ENCODE measurements around the gene INPP5E.
"Not testable (repeated sequence)": the region's sequence is repeated elsewhere in the genome, so short reads cannot be mapped to it uniquely, and the experiment has no call there.

Gene INPP5E

GRCh38 chr9:136409557-136410455 lies 29.8 kb downstream of the INPP5E start:
- TF ChIP-seq, protein P1, sequence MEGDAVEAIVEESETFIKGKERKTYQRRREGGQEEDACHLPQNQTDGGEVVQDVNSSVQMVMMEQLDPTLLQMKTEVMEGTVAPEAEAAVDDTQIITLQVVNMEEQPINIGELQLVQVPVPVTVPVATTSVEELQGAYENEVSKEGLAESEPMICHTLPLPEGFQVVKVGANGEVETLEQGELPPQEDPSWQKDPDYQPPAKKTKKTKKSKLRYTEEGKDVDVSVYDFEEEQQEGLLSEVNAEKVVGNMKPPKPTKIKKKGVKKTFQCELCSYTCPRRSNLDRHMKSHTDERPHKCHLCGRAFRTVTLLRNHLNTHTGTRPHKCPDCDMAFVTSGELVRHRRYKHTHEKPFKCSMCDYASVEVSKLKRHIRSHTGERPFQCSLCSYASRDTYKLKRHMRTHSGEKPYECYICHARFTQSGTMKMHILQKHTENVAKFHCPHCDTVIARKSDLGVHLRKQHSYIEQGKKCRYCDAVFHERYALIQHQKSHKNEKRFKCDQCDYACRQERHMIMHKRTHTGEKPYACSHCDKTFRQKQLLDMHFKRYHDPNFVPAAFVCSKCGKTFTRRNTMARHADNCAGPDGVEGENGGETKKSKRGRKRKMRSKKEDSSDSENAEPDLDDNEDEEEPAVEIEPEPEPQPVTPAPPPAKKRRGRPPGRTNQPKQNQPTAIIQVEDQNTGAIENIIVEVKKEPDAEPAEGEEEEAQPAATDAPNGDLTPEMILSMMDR (IDR thresholded peaks at IDR 0.05): no peak
- peaks cover 38% of the 10 kb centered on the region for H3K4me1 Mint-ChIP-seq
- peak overlapping the region; percentile 69 for H3K27ac Mint-ChIP-seq
- peaks cover 47% of the 10 kb centered on the region for H3K36me3 Mint-ChIP-seq (ENCODE audit: low read depth)
- H3K4me3 Mint-ChIP-seq: peak overlapping the region; percentile 97
- DNase-seq: peak; percentile 36
- H3K27me3 Mint-ChIP-seq (ENCODE audit: low read depth, poor library complexity): peaks cover 5% of the 10 kb centered on the region
- no peaks in the 10 kb centered on the region for H3K9me3 Mint-ChIP-seq

DNA sequence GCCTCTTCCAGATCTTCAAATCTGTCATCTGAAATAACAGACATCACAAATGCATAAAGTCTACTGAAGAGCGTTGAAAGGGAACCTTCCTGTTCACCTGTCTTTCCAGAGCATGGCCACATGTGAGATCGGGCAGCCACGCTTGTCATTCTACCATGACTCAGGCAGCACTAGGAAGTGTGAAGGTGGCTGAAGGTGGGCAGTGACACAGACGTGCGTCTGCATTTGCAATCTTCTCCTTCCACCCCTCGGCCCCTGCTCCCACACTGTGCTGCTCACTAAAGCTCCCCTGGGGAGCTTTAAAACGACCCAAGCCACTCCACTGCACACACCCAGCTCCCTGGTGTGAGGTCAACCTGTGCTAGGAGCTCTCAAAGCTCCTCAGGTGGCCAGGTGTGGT lies 31.7 kb downstream of the INPP5E start:
- H3K36me3 Mint-ChIP-seq (ENCODE audit: low read depth): peaks cover 37% of the 10 kb centered on the region
- TF ChIP-seq, protein P1 (IDR thresholded peaks at IDR 0.05): no peak
- peak overlapping the region; percentile 23 for H3K4me3 Mint-ChIP-seq

DNA sequence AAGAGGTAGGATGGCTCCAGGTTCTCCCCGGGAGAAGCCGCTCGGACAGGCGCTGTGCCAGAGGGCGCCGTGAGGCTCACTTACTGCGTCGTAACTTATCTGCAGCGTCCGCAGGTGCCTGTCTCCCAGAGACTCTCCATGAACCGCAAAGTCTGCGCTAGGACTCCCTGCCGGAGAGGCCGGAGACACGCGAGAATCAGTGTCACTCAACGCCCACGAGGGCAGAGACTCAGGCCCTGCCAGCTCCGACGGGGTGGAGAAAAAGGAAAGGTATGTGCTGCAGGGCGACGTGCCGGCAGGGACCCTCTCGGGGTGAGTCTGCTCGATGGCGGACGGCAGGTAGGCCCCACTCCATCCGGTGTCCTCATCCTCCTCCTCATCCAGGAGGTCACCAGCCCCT lies 32.6 kb downstream of the INPP5E start:
- not testable (repeated sequence) for DNase-seq; H3K4me3 Mint-ChIP-seq; H3K9me3 Mint-ChIP-seq; H3K27me3 Mint-ChIP-seq (ENCODE audit: low read depth, poor library complexity)
- H3K36me3 Mint-ChIP-seq (ENCODE audit: low read depth): peaks cover 39% of the 10 kb centered on the region
- H3K27ac Mint-ChIP-seq: peak overlapping the region; percentile 61
- H3K4me1 Mint-ChIP-seq: peaks cover 35% of the 10 kb centered on the region

More for the DNA sequence above, 31.7 kb downstream of the INPP5E start:
- Mint-ChIP-seq H3K27ac (peak overlapping the region; percentile 25), H3K9me3 (no peaks in the 10 kb centered on the region), H3K27me3 (ENCODE audit: low read depth, poor library complexity) (peaks cover 5% of the 10 kb centered on the region), H3K4me1 (peaks cover 38% of the 10 kb centered on the region)
- no peak for DNase-seq

- not testable (repeated sequence) for H3K27me3 Mint-ChIP-seq (ENCODE audit: low read depth, poor library complexity); H3K27ac Mint-ChIP-seq; H3K9me3 Mint-ChIP-seq; DNase-seq; H3K4me3 Mint-ChIP-seq
- Mint-ChIP-seq H3K4me1 (peaks cover 24% of the 10 kb centered on the region), H3K36me3 (ENCODE audit: low read depth) (peaks cover 43% of the 10 kb centered on the region)
These were observed 33.7 kb downstream of the INPP5E start for GRCh38 chr9:136405904-136406303.

GRCh38 chr9:136405481-136405880 lies 34.2 kb downstream of the INPP5E start:
- Mint-ChIP-seq H3K9me3 (no peaks in the 10 kb centered on the region), H3K4me1 (peaks cover 23% of the 10 kb centered on the region), H3K36me3 (ENCODE audit: low read depth) (peaks cover 43% of the 10 kb centered on the region), H3K27ac (no peak overlapping the region), H3K4me3 (no peak overlapping the region), H3K27me3 (ENCODE audit: low read depth, poor library complexity) (peaks cover 5% of the 10 kb centered on the region)
- TF ChIP-seq, protein P1 (IDR thresholded peaks at IDR 0.05): no peak
- no peak for DNase-seq

GRCh38 chr9:136404801-136405136 lies 34.9 kb downstream of the INPP5E start:
- H3K4me1 Mint-ChIP-seq: peaks cover 21% of the 10 kb centered on the region
- DNase-seq: no peak
- no peaks in the 10 kb centered on the region for H3K9me3 Mint-ChIP-seq
- H3K4me3 Mint-ChIP-seq: no peak overlapping the region
- peaks cover 43% of the 10 kb centered on the region for H3K36me3 Mint-ChIP-seq (ENCODE audit: low read depth)
- TF ChIP-seq, protein P1 (IDR thresholded peaks at IDR 0.05): no peak
- H3K27me3 Mint-ChIP-seq (ENCODE audit: low read depth, poor library complexity): peaks cover 5% of the 10 kb centered on the region
- peak overlapping the region; percentile 94 for H3K27ac Mint-ChIP-seq

Measured in nephron progenitor cell (in vitro differentiated cells).